ENCODE measurements around the gene SEZ6L. TPM values are rescaled to one million over a fixed set of nuclear protein-coding genes. Genes with fewer than 3 reads are reported as not detected.
A peak's percentile ranks its signal among the peaks of the same experiment; 100 is the strongest.

Gene SEZ6L
- total RNA-seq, 1 donor from 2014 or later, result 1.7 TPM

DNA sequence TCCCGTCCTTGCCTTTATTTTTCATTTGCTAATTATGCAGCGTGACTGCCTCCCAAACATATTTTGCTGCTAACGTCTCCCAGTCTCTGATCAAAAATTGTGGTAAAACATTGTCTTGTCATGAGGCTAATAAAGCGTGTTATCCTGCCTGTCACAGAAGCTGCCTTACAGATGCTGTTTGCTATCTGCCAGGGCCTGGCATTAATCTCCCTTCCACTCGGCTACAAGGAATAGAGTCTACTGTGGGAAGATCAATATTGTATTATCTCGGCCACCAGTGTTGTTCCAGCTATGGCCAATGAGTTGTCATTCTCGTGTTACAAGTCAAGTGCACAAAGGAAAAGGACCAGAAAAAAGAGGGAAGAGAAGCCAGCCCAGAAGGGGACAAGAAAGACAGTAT lies 100.3 kb downstream of the SEZ6L start:
- Mint-ChIP-seq H3K4me3 (no peak overlapping the region), H3K27ac (ENCODE audit: unreplicated experiment) (peak overlapping the region; percentile 2), H3K36me3 (ENCODE audit: low read depth) (no peaks in the 10 kb centered on the region), H3K4me1 (no peaks in the 10 kb centered on the region), H3K27me3 (ENCODE audit: low read depth) (peaks cover 81% of the 10 kb centered on the region), H3K9me3 (no peaks in the 10 kb centered on the region)
- DNase-seq (ENCODE audit: low read depth, low spot score), result no peak
- TF ChIP-seq, protein P1, sequence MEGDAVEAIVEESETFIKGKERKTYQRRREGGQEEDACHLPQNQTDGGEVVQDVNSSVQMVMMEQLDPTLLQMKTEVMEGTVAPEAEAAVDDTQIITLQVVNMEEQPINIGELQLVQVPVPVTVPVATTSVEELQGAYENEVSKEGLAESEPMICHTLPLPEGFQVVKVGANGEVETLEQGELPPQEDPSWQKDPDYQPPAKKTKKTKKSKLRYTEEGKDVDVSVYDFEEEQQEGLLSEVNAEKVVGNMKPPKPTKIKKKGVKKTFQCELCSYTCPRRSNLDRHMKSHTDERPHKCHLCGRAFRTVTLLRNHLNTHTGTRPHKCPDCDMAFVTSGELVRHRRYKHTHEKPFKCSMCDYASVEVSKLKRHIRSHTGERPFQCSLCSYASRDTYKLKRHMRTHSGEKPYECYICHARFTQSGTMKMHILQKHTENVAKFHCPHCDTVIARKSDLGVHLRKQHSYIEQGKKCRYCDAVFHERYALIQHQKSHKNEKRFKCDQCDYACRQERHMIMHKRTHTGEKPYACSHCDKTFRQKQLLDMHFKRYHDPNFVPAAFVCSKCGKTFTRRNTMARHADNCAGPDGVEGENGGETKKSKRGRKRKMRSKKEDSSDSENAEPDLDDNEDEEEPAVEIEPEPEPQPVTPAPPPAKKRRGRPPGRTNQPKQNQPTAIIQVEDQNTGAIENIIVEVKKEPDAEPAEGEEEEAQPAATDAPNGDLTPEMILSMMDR (conservative IDR thresholded peaks at IDR 0.05), result no peak

DNA sequence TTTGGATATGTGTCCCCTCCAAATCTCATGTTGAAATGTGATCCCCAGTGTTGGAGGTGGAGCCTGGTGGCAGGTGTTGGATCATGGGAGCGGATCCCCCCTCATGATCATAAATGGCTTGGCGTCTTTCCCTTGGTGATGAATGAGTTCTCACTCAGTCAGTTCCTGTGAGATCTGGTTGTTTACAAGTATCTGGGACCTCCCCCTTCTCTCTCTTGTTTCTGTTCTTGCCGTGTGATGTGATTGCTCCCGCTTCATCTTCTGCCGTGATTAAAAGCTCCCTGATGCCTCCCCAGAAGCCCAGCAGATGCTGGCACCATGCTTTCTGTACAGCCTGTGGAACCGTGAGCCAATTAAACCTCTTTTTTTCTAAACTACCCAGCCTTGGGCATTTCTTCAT lies 102.2 kb downstream of the SEZ6L start:
- Mint-ChIP-seq H3K36me3 (ENCODE audit: low read depth) (no peaks in the 10 kb centered on the region), H3K27me3 (ENCODE audit: low read depth) (peaks cover 70% of the 10 kb centered on the region), H3K9me3 (no peaks in the 10 kb centered on the region), H3K27ac (ENCODE audit: unreplicated experiment) (no peak overlapping the region), H3K4me3 (no peak overlapping the region), H3K4me1 (peaks cover under 1% of the 10 kb centered on the region)
- no peak for DNase-seq (ENCODE audit: low read depth, low spot score)
- TF ChIP-seq, protein P1 (conservative IDR thresholded peaks at IDR 0.05), result no peak

DNA sequence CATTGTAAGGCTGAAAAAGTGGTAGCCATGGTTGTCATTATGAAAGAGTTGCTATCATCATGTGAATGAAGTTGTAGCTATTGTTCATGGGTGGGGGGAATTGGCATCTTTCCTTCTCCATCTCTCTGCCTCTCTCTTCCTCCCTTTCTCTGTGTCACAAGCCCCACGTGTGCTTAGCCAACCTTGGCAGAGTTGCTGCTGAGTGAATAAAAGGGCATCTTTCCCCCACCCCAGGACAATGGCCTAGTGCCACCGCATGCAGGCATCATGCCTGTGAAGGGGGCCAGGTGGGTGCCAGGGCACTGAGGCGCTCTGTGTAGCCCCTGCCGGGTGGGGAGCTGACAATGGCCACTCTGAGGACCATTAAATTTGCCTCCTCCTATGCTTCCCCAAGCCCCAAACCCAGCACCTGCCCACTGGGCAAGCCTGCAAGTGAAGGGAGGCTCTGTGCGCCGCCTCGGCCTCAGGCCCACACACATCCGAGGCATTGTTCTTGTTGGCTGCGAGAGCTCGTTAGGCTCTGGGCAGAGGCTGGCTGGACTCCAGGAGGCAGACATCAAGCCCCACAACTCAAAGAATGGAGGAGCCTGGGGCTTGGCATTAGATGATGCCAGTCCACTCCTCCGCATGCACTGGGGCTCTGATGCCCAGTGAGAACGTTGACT lies 103.9 kb downstream of the SEZ6L start:
- Mint-ChIP-seq H3K4me3 (no peak overlapping the region), H3K27me3 (ENCODE audit: low read depth) (peaks cover 67% of the 10 kb centered on the region)
- TF ChIP-seq, protein P1 (conservative IDR thresholded peaks at IDR 0.05), result no peak

DNA sequence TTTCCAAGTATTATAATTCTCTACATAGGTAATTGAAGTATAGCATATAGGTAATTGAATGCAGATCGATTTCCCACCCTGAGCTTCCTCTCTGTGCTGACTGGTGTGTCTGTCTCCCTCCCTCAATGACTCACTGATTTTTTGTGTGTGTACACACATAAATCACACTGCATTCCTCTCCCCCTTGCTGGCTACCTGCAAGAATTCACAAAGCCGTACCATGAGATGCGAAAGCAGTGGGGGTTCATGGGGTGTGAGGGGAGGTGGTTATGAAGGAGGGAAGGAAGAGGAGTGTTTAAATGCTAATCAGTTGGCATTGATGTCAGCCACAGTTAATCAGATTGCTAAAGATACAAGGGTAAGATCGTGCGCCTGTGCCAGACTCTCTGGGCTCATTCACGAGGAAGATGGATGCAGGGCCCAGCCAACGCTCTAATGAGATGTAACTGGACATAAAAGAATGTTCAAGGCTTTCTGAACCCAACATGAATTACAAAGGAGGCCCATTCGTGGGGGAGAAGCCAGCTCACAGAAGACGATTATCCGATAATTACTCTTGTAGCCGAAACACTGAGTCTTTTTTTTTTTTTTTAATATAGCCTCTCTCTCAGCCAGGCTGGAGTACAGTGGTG lies 107.4 kb downstream of the SEZ6L start:
- Mint-ChIP-seq H3K27me3 (ENCODE audit: low read depth) (peaks cover 49% of the 10 kb centered on the region), H3K9me3 (no peaks in the 10 kb centered on the region), H3K4me1 (peaks cover 6% of the 10 kb centered on the region), H3K27ac (ENCODE audit: unreplicated experiment) (no peak overlapping the region), H3K36me3 (ENCODE audit: low read depth) (no peaks in the 10 kb centered on the region), H3K4me3 (no peak overlapping the region)
- TF ChIP-seq, protein P1 (conservative IDR thresholded peaks at IDR 0.05), result no peak
- DNase-seq (ENCODE audit: low read depth, low spot score), result no peak

More for the DNA sequence above, 103.9 kb downstream of the SEZ6L start:
- Mint-ChIP-seq H3K36me3 (ENCODE audit: low read depth) (no peaks in the 10 kb centered on the region), H3K27ac (ENCODE audit: unreplicated experiment) (no peak overlapping the region), H3K4me1 (peaks cover 6% of the 10 kb centered on the region), H3K9me3 (no peaks in the 10 kb centered on the region)
- no peak for DNase-seq (ENCODE audit: low read depth, low spot score)

DNA sequence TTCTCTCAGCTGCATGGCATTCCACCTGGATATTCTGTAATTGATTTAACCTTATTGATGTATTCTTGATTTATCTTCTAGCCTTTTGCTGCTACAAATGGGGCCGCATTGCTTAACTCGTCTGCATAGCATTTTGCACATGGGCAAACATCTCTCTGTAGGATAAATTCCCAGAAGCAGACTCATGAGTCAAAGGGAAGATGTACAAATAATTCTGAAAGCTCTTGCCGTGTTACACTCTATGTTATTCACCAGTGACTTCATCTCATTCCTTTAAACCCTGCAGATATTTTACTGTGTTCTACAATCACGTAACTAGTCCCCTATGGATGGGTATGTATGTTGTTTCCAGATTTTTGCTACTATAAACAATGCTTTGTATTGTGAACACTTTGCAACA lies 112.7 kb downstream of the SEZ6L start:
- Mint-ChIP-seq H3K4me3 (no peak overlapping the region), H3K9me3 (no peaks in the 10 kb centered on the region), H3K27me3 (ENCODE audit: low read depth) (peaks cover 46% of the 10 kb centered on the region), H3K27ac (ENCODE audit: unreplicated experiment) (no peak overlapping the region), H3K36me3 (ENCODE audit: low read depth) (no peaks in the 10 kb centered on the region), H3K4me1 (peaks cover under 1% of the 10 kb centered on the region)
- no peak for DNase-seq (ENCODE audit: low read depth, low spot score)
- TF ChIP-seq, protein P1 (conservative IDR thresholded peaks at IDR 0.05), result no peak

Data from neural crest cell (in vitro differentiated cells).